Epithelial cell of proximal tubule (primary cell): Measurements from ENCODE around the gene RRAGA. TPM values are rescaled to one million over a fixed set of nuclear protein-coding genes. Genes with fewer than 3 reads are reported as not detected.
"Not testable (repeated sequence)": the region's sequence is repeated elsewhere in the genome, so short reads cannot be mapped to it uniquely, and the experiment has no call there.

Experiments
- DNase-seq: peaks from one replicate; pipeline ENCODE4 v3.0.0-alpha.2; 2011; ENCODE audit warnings: low read depth
- H3K4me3 ChIP-seq: 2 replicates; pipeline ENCODE4 v1.5.1; 2011; ENCODE audit warnings: low read depth, mild to moderate bottlenecking, low read length
- total RNA-seq: library from RNA; depleted of rRNA; stranded (reverse); fragments of >200 nt; gene quantifications from 2 replicates; pipeline ENCODE4 v1.2.3, GENCODE V29; 2015
- TF ChIP-seq, protein P1 (sequence below): conservative IDR thresholded peaks from 2 replicates; pipeline ENCODE4 v1.5.1; 2012; ENCODE audit warnings: low read depth, mild to moderate bottlenecking, low read length

Gene RRAGA, protein sequence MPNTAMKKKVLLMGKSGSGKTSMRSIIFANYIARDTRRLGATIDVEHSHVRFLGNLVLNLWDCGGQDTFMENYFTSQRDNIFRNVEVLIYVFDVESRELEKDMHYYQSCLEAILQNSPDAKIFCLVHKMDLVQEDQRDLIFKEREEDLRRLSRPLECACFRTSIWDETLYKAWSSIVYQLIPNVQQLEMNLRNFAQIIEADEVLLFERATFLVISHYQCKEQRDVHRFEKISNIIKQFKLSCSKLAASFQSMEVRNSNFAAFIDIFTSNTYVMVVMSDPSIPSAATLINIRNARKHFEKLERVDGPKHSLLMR
- 36.0 and 51.9 TPM in 2 replicates for total RNA-seq

- DNase-seq: peak; percentile 80
- TF ChIP-seq, protein P1, sequence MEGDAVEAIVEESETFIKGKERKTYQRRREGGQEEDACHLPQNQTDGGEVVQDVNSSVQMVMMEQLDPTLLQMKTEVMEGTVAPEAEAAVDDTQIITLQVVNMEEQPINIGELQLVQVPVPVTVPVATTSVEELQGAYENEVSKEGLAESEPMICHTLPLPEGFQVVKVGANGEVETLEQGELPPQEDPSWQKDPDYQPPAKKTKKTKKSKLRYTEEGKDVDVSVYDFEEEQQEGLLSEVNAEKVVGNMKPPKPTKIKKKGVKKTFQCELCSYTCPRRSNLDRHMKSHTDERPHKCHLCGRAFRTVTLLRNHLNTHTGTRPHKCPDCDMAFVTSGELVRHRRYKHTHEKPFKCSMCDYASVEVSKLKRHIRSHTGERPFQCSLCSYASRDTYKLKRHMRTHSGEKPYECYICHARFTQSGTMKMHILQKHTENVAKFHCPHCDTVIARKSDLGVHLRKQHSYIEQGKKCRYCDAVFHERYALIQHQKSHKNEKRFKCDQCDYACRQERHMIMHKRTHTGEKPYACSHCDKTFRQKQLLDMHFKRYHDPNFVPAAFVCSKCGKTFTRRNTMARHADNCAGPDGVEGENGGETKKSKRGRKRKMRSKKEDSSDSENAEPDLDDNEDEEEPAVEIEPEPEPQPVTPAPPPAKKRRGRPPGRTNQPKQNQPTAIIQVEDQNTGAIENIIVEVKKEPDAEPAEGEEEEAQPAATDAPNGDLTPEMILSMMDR: peak; percentile 88
Measured at GRCh38 chr9:19048966-19049916, at the start of gene RRAGA. Gene RRAGA (plus strand): TSS chr9:19049427. CDS start chr9:19049660, 233 bp downstream.

GRCh38 chr9:19000133-19000532 is 49.1 kb upstream of the RRAGA start:
- no peak overlapping the region for H3K4me3 ChIP-seq
- TF ChIP-seq, protein P1: no peak
- DNase-seq: no peak

More at GRCh38 chr9:19048966-19049916, at the start of gene RRAGA:
- H3K4me3 ChIP-seq: peak within 1 kb of the TSS; percentile 71

DNA sequence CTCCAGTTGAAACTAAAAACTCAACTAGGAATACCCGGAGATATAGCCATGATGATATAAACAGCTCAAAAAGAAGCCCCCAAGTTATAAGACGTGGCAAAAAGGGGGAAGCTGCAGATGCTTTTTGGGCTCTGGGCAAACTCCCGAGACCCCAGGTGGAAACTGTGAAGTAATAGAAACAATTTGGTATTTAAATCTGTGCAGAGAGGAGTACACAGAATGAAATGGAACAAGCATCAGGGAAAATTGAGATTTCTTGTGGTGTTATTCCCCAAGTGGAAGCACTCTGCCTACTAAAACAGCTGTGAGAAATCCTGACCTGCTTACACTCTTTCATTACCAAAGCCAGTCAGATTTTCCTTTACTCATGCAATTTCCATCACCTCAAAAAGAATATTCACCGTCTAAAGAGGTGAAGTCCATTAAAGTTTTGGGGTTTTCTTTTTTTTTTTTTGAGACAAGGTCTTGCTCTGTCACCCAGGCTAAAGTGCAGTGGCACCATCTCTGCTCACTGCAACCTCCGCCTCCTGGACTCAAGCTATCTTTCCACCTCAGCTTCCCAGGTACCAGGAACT is 39.7 kb upstream of the RRAGA start:
- DNase-seq: no peak
- TF ChIP-seq, protein P1: no peak

DNA sequence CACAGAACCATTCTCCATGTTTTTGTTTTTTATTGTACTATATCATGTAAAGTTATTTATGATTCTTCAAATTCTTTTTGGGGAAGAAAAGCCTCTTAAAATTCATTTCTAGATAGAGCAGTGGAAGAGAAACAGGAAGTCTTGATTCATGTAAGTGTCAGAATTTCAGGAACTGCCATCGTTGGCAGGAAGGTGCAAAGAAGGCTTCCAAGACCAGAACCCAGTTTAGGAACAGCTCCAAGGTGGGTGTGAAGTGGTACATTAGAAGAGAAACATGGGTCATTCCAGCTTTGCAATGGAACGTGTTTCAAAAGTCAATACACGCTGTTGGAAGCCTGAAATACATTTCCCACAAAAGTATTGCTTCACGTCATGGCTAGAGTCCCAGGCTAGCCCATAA is 31.0 kb upstream of the RRAGA start:
- no peak overlapping the region for H3K4me3 ChIP-seq
- TF ChIP-seq, protein P1: no peak
- no peak for DNase-seq

More for the DNA sequence above, 39.7 kb upstream of the RRAGA start:
- H3K4me3 ChIP-seq: no peak overlapping the region

DNA sequence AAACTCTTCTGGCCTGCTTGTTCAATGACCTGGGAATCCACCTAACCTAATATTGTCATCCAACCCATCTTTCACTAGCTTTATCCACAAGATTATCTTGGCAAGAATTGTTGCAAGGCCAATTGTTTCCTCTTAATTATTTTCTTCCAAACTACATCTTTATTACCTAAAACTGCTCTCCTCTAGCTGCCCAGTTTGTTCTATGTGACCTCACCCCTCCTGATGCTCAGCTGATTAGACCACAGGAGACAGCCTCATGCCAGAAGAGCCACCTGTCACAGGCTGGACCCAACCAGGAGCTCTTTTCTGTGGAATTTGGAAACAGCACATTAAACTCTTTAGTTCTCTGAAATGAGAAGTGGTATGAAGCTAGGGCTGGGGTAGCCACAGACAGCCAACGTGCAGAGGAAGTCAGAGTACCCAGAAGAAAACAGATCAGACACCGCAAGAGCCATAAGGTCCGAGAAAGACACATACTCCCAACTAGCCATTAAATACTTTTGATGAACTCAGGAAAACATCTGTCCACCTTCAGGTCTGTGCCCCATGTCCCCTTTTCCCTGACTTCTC is 28.3 kb upstream of the RRAGA start:
- no peak for DNase-seq
- TF ChIP-seq, protein P1: no peak
- no peak overlapping the region for H3K4me3 ChIP-seq

- not testable (repeated sequence) for H3K4me3 ChIP-seq, DNase-seq
Measured at GRCh38 chr9:19021649-19022048, 27.6 kb upstream of the RRAGA start.

- DNase-seq: no peak
- no peak overlapping the region for H3K4me3 ChIP-seq
- TF ChIP-seq, protein P1: no peak
Measured at GRCh38 chr9:19022206-19022605, 27.0 kb upstream of the RRAGA start.
